HepG2 (cell line): ENCODE measurements around the gene GFER. TPM values are rescaled to one million over a fixed set of nuclear protein-coding genes. Genes with fewer than 3 reads are reported as not detected.

Experiments used
- ARNTL ChIP-seq: sonication (generic); formaldehyde crosslinking; IDR thresholded peaks from 2 replicates; pipeline ENCODE4 v1.4.0; 2020; ENCODE audit warnings: mild to moderate bottlenecking, missing genetic modification reagents
- ATRX ChIP-seq: sonication (generic); formaldehyde crosslinking; IDR thresholded peaks from 2 replicates; pipeline ENCODE4 v1.4.0; 2020; ENCODE audit warnings: missing genetic modification reagents, borderline replicate concordance
- GTF2F1 ChIP-seq: fragments of 150-350 bp; IDR thresholded peaks from 2 replicates; pipeline ENCODE4 v1.6.1; 2014; ENCODE audit warnings: low read length
- HOXD1 ChIP-seq: sonication (generic); formaldehyde crosslinking; IDR thresholded peaks from 2 replicates; pipeline ENCODE4 v1.5.0; 2020; ENCODE audit warnings: missing genetic modification reagents
- MAFK ChIP-seq, 2 experiments: IDR thresholded peaks in 1 of 2; conservative IDR thresholded peaks in 1 of 2; 2 replicates each; pipeline ENCODE4 v1.6.1; 2011; ENCODE audit warnings: improper control_type of control experiment in 2 of 2, low read length in 2 of 2
- NFE2L2 ChIP-seq: fragments of 150-350 bp; IDR thresholded peaks from 2 replicates; pipeline ENCODE4 v1.6.1; 2014; ENCODE audit warnings: low read length
- NFYB ChIP-seq: sonication (generic); formaldehyde crosslinking; IDR thresholded peaks from 2 replicates; pipeline ENCODE4 v1.4.0; 2020; ENCODE audit warnings: missing genetic modification reagents
- PTBP1 ChIP-seq: fragments of 200-400 bp; formaldehyde crosslinking; IDR thresholded peaks from 2 replicates; pipeline ENCODE4 v1.6.1; 2018; ENCODE audit warnings: low read length, low read depth; ENCODE audit not compliant: poor library complexity, severe bottlenecking
- UBTF ChIP-seq: sonication (generic); formaldehyde crosslinking; IDR thresholded peaks from 2 replicates; pipeline ENCODE4 v1.4.0; 2020; ENCODE audit warnings: mild to moderate bottlenecking, missing genetic modification reagents
- ZBTB20 ChIP-seq: sonication (generic); formaldehyde crosslinking; IDR thresholded peaks from 2 replicates; pipeline ENCODE4 v1.8.1; 2023; ENCODE audit warnings: missing genetic modification reagents, low read depth, mild to moderate bottlenecking, borderline replicate concordance
- ZFP91 ChIP-seq: sonication (generic); formaldehyde crosslinking; IDR thresholded peaks from 2 replicates; pipeline ENCODE4 v1.9.0; 2022; ENCODE audit warnings: missing genetic modification reagents, mild to moderate bottlenecking, borderline replicate concordance
- ZNF142 ChIP-seq: sonication (generic); formaldehyde crosslinking; IDR thresholded peaks from 2 replicates; pipeline ENCODE4 v1.4.0; 2020; ENCODE audit warnings: missing genetic modification reagents
- ZNF687 ChIP-seq: sonication (generic); formaldehyde crosslinking; IDR thresholded peaks from 2 replicates; pipeline ENCODE4 v1.5.1; 2020; ENCODE audit warnings: mild to moderate bottlenecking, missing genetic modification reagents, moderate library complexity
- ZNF768 ChIP-seq: sonication (generic); formaldehyde crosslinking; IDR thresholded peaks from 2 replicates; pipeline ENCODE4 v1.4.0; 2020; ENCODE audit warnings: missing genetic modification reagents
- polyA plus RNA-seq, 8 experiments: library from polyadenylated mRNA; depleted of rRNA in 3 of 8; stranded (reverse) in 7 of 8; unstranded in 1 of 8; fragments of >200 nt; fragmentation: Illumina TruSeq in 4 of 8; extraction: Trizol in 4 of 8; gene quantifications; 2 replicates each; pipeline versions ENCODE4 v1.2.1 to v1.2.3, GENCODE V29; 2011 to 2016; ENCODE audit warnings: low read depth in 4 of 8, missing spikeins in 1 of 8, mixed read lengths in 1 of 8; ENCODE audit not compliant: insufficient read depth in 1 of 8
- total RNA-seq, 5 experiments: library from RNA; depleted of rRNA; stranded (reverse); fragments of >200 nt; fragmentation: Illumina TruSeq; extraction: Trizol; gene quantifications; 2 replicates each; pipeline ENCODE4 v1.2.3, GENCODE V29; 2016; ENCODE audit warnings: low read depth in 1 of 5

Gene GFER
- total and polyA plus RNA-seq, 2 of the 13 experiments (the other 11 are each of a cell fraction or from before 2014, with no cell fraction given) = 28.6 to 71.7 TPM

GRCh38 chr16:1983544-1984346 lies at the start of gene GFER (continued):
- TF ChIP-seq ZNF142 (CRISPR knock-in tag) = peak; percentile 51; the same call in 1 of the 2 replicates
- peak; percentile 82 for TF ChIP-seq HOXD1
- TF ChIP-seq UBTF (CRISPR knock-in tag) = peak; percentile 84
- peak; percentile 81 for TF ChIP-seq ZNF687 (CRISPR knock-in tag)
- TF ChIP-seq NFE2L2 = no peak
- no peak for TF ChIP-seq ARNTL (CRISPR knock-in tag)
- TF ChIP-seq GTF2F1 = no peak
- peak; percentile 64 for TF ChIP-seq PTBP1
- TF ChIP-seq NFYB (CRISPR knock-in tag) = peak; percentile 12
- no peak for TF ChIP-seq ATRX
- TF ChIP-seq MAFK (conservative IDR thresholded peaks at IDR 0.05 in 1 of 2, IDR thresholded peaks at IDR 0.05 in 1 of 2; ENCODE audit: low read length in 2 of 2) = no peak
- TF ChIP-seq ZNF768 (CRISPR knock-in tag) = peak; percentile 25; the same call in 1 of the 2 replicates
- peak; percentile 88; the same call in 1 of the 2 replicates for TF ChIP-seq ZFP91 (CRISPR knock-in tag)
- no peak for TF ChIP-seq ZBTB20 (CRISPR knock-in tag)
